Stomach (tissue), 4 donors: ENCODE measurements around the gene CUL9.

Source experiments
- EP300 ChIP-seq: sonication (generic); formaldehyde crosslinking; IDR thresholded peaks from one replicate; pipeline ENCODE4 v1.6.1; 2017; ENCODE audit warnings: antibody characterized with exemption
- POLR2A ChIP-seq, 4 donors: fragments of 450-650 bp; IDR thresholded peaks; one replicate each; pipeline ENCODE4 v1.6.1; 2016; ENCODE audit warnings: antibody characterized with exemption in 4 of 4, control low read depth in 2 of 4, mild to moderate bottlenecking in 1 of 4, moderate library complexity in 1 of 4

GRCh38 chr6:43186019-43186418, 4.0 kb downstream of the CUL9 start:
- TF ChIP-seq EP300 (no peak), POLR2A (IDR thresholded peaks at IDR 0.05) (no peak)
